Endodermal cell (in vitro differentiated cells): ENCODE measurements around the gene NOTCH2. TPM values are rescaled to one million over a fixed set of nuclear protein-coding genes. Genes with fewer than 3 reads are reported as not detected.
A peak's percentile ranks its signal among the peaks of the same experiment; 100 is the strongest.

Experiments
- DNase-seq: peaks from one replicate; pipeline ENCODE4 v3.0.0-alpha.2; 2017
- H3K27ac ChIP-seq: 2 replicates; pipeline ENCODE4 v1.5.1; 2013; ENCODE audit warnings: mild to moderate bottlenecking, low read depth, low read length, moderate library complexity
- H3K27me3 ChIP-seq: 2 replicates; pipeline ENCODE4 v1.6.1; 2013; ENCODE audit warnings: mild to moderate bottlenecking, low read length, moderate library complexity; ENCODE audit not compliant: insufficient read depth, control insufficient read depth, poor library complexity, severe bottlenecking
- H3K36me3 ChIP-seq: 2 replicates; pipeline ENCODE4 v1.7.0; 2013; ENCODE audit warnings: mild to moderate bottlenecking, low read length, moderate library complexity; ENCODE audit not compliant: control insufficient read depth, insufficient read depth
- H3K4me1 ChIP-seq: one replicate; pipeline ENCODE4 v1.7.0; 2013; ENCODE audit warnings: low read length; ENCODE audit not compliant: control insufficient read depth, insufficient read depth
- H3K4me3 ChIP-seq: 2 replicates; pipeline ENCODE4 v1.5.1; 2013; ENCODE audit warnings: mild to moderate bottlenecking, low read length, moderate library complexity
- H3K9ac ChIP-seq: 2 replicates; pipeline ENCODE4 v1.6.1; 2013; ENCODE audit warnings: mild to moderate bottlenecking, low read length, moderate library complexity; ENCODE audit not compliant: poor library complexity, severe bottlenecking; ENCODE audit errors: extremely low read depth
- H3K9me3 ChIP-seq: 2 replicates; pipeline ENCODE4 v1.6.1; 2013; ENCODE audit warnings: mild to moderate bottlenecking, low read length, moderate library complexity; ENCODE audit not compliant: control insufficient read depth
- H3K27ac Mint-ChIP-seq: 2 replicates; pipeline ENCODE4 v1.8.0; 2020; ENCODE audit warnings: mixed read lengths
- H3K27me3 Mint-ChIP-seq: 2 replicates; pipeline ENCODE4 v1.8.0; 2021; ENCODE audit warnings: mild to moderate bottlenecking, mixed read lengths; ENCODE audit not compliant: insufficient read depth
- H3K36me3 Mint-ChIP-seq: 2 replicates; pipeline ENCODE4 v1.8.0; 2020; ENCODE audit warnings: low read depth, mixed read lengths
- H3K4me1 Mint-ChIP-seq: 2 replicates; pipeline ENCODE4 v1.8.0; 2020; ENCODE audit warnings: mixed read lengths
- H3K4me3 Mint-ChIP-seq: 2 replicates; pipeline ENCODE4 v1.8.0; 2020; ENCODE audit warnings: mild to moderate bottlenecking, moderate library complexity, mixed read lengths
- H3K9me3 Mint-ChIP-seq: 2 replicates; pipeline ENCODE4 v1.8.0; 2020; ENCODE audit warnings: mild to moderate bottlenecking, mixed read lengths
- WGBS, 2 experiments: methylation state at CpG; one replicate each; pipeline versions ENCODE4 v1.1.5 to v1.1.7; 2013; ENCODE audit warnings: missing lambda C conversion rate in 2 of 2, mixed read lengths in 1 of 2; ENCODE audit not compliant: insufficient coverage in 1 of 2, insufficient read length in 1 of 2; 5-methylcytosine and 5-hydroxymethylcytosine counted together
- total RNA-seq, 2 donors: library from RNA; stranded (reverse); fragmentation: NEBNext Ultra II Directional in 1 of 2; extraction: Animal tissue kit (Norgen Biotek cat#: 25700) in 1 of 2; gene quantifications; 2 replicates in 1 of 2; 3 replicates in 1 of 2; pipeline ENCODE4 v1.2.1, GENCODE V29; 2021
- TF ChIP-seq, protein P1 (sequence below): fragments of 200-600 bp; sonication (generic); conservative IDR thresholded peaks from 2 replicates; pipeline ENCODE4 v1.5.0; 2021; ENCODE audit warnings: antibody characterized with exemption, mild to moderate bottlenecking

The NOTCH2 gene
- total RNA-seq, 2 donors from 2014 or later: 79.0 to 88.3 TPM

DNA sequence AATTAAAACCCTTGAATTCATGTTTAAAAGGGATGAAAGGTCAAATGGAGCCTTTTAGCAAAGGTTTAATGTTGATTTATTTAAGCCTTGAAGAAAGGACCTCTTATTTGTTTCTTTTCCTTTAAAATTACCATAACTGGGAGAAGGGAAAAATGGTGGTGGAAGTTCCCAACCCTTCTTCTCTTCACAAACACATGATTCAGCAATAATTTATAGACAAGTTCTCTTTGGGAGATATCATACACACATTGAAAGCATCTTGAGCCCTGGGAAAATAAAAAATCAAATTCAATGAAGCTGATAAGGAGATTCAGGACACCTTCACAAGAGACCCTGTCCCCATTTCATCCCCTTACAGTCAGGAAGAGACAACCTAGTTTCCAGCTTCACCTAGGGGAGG is 182.0 kb downstream of the NOTCH2 start:
- H3K9ac ChIP-seq: no peak overlapping the region
- no peak overlapping the region for H3K27ac ChIP-seq
- TF ChIP-seq, protein P1, sequence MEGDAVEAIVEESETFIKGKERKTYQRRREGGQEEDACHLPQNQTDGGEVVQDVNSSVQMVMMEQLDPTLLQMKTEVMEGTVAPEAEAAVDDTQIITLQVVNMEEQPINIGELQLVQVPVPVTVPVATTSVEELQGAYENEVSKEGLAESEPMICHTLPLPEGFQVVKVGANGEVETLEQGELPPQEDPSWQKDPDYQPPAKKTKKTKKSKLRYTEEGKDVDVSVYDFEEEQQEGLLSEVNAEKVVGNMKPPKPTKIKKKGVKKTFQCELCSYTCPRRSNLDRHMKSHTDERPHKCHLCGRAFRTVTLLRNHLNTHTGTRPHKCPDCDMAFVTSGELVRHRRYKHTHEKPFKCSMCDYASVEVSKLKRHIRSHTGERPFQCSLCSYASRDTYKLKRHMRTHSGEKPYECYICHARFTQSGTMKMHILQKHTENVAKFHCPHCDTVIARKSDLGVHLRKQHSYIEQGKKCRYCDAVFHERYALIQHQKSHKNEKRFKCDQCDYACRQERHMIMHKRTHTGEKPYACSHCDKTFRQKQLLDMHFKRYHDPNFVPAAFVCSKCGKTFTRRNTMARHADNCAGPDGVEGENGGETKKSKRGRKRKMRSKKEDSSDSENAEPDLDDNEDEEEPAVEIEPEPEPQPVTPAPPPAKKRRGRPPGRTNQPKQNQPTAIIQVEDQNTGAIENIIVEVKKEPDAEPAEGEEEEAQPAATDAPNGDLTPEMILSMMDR: no peak
- no peak for DNase-seq
- no peaks in the 10 kb centered on the region for H3K27me3 ChIP-seq
- peaks cover 7% of the 10 kb centered on the region for H3K9me3 ChIP-seq
- H3K4me1 Mint-ChIP-seq: no peaks in the 10 kb centered on the region
- H3K4me3 ChIP-seq: no peak overlapping the region
- H3K4me1 ChIP-seq: no peaks in the 10 kb centered on the region
- no peak overlapping the region for H3K4me3 Mint-ChIP-seq
- H3K36me3 Mint-ChIP-seq: no peaks in the 10 kb centered on the region
- H3K27ac Mint-ChIP-seq: no peak overlapping the region
- no peaks in the 10 kb centered on the region for H3K36me3 ChIP-seq
- H3K27me3 Mint-ChIP-seq: peaks cover 3% of the 10 kb centered on the region
- peaks cover 7% of the 10 kb centered on the region for H3K9me3 Mint-ChIP-seq

DNA sequence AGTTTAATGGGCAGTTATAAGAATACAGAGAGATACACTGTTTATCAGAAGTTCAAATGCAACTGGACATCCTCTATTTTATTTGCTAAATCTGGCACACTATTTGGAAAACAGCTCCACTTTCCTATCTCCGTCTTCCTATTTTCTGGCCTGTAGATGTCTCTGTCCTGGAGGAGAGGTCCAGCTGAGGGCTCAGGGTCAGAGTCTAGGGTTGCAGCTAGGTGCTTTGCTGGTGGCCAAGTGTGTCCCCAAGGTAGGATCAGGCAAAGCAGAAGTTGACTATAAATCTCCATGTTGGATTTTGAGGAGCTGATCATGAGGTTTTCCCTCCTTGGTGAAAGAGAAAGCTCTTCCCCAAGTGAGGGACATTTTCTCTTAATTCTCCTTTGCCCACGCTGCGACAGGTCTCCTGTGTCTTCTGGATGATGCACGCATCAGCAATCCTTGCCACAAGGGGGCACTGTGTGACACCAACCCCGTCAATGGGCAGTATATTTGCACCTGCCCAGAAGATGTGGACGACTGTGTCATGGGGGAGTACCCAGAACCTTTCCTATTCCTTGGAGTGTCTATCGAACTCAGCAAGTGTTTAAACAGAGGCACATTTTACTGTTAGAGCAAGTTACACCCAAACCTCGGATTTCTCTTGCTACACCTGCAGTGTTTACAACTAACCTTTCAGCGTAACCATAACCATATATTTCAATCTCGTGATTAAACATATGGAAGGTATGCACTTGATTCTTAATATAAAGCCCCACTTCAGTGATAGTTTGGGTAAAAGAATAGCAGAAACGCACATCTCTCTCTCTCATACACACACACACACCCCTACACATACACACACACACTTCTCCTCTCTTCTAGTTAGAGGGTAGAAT is 183.3 kb downstream of the NOTCH2 start:
- no peak overlapping the region for H3K9ac ChIP-seq
- peaks cover 7% of the 10 kb centered on the region for H3K9me3 ChIP-seq
- Mint-ChIP-seq H3K27me3 (peaks cover 3% of the 10 kb centered on the region), H3K4me1 (no peaks in the 10 kb centered on the region), H3K27ac (no peak overlapping the region), H3K9me3 (peaks cover 7% of the 10 kb centered on the region), H3K36me3 (no peaks in the 10 kb centered on the region), H3K4me3 (no peak overlapping the region)
- DNase-seq: peak; percentile 89
- TF ChIP-seq, protein P1: peak; percentile 92
- H3K4me1 ChIP-seq: no peaks in the 10 kb centered on the region
- H3K27me3 ChIP-seq: no peaks in the 10 kb centered on the region
- 39 to 56% methylated on average over 7 to 10 of the region's 11 CpGs for WGBS, 2 experiments
- H3K36me3 ChIP-seq: no peaks in the 10 kb centered on the region
- no peak overlapping the region for H3K4me3 ChIP-seq
- H3K27ac ChIP-seq: no peak overlapping the region

- no peak overlapping the region for H3K9ac ChIP-seq
- H3K27me3 ChIP-seq: no peaks in the 10 kb centered on the region
- H3K36me3 ChIP-seq: no peaks in the 10 kb centered on the region
- H3K4me1 ChIP-seq: no peaks in the 10 kb centered on the region
- no peak for DNase-seq
- peaks cover 7% of the 10 kb centered on the region for H3K9me3 Mint-ChIP-seq
- no peak overlapping the region for H3K27ac ChIP-seq
- TF ChIP-seq, protein P1: no peak
- no peak overlapping the region for H3K4me3 Mint-ChIP-seq
- H3K4me1 Mint-ChIP-seq: no peaks in the 10 kb centered on the region
- no peak overlapping the region for H3K4me3 ChIP-seq
- no peaks in the 10 kb centered on the region for H3K36me3 Mint-ChIP-seq
- 74 to 93% methylated on average over 2 of the region's 2 CpGs for WGBS, 2 experiments
- H3K27ac Mint-ChIP-seq: no peak overlapping the region
- peaks cover 7% of the 10 kb centered on the region for H3K9me3 ChIP-seq
- H3K27me3 Mint-ChIP-seq: peaks cover 3% of the 10 kb centered on the region
Measured at GRCh38 chr1:119884711-119885110, 184.8 kb downstream of the NOTCH2 start.
